ENCODE results near the gene SRD5A1. TPM values are rescaled to one million over a fixed set of nuclear protein-coding genes. Genes with fewer than 3 reads are reported as not detected.

The SRD5A1 gene
- total and polyA plus RNA-seq, 8 donors, result 3.0 to 8.2 (median 6.5) TPM

DNA sequence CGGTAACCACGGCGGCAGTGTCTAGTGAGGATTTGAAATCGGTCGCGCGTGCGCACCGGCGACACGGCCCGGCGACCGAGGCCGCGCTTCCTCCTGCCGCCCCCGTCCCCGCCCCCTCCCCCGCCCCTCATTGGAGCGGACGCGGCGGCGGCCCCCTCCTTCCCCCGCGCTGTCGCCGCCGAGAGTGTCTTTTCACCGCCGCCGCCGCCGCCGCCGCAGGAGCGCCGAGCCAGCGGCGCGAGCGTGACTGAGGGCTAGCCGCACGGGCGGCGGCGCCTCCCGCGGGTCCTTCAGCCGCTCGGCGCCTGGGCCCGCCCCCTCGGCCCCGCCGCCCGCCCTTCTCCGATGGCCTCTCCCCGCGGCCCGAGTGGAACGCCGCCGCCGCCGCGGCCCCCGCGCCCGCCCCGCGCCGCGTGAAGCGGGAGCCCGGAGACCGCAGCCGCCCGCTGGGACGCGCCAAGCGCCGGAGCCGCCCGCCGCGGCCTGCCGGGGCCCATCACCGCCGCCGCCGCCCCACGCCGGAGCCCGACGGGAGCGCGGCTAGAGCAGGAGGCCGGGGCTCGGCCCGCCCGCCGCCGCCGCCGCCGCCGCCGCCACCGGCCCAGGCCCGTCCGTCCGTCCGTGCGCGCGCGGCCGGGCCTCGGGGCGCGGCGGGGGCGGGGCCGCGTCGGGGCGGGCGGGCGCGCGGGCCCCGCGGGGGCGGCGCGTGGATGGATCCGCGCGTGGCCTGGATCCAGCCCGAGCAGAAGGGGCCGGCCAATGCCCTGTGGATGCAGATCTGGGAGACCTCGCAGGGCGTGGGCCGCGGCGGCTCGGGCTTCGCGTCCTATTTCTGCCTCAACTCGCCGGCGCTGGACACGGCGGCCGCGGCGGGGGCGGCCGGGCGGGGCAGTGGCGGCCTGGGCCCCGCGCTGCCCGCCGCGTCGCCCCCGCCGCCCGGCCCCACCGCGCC lies 80.3 kb downstream of the SRD5A1 start, which contains the start of gene TENT4A:
TSS of gene TENT4A (plus strand) at position 159 of the 952 bp plus-strand sequence. CDS start at position 711, 552 bp downstream.
- Histone ChIP-seq H3K36me3 (no peaks in the 10 kb centered on the region), H3K9me3 (no peaks in the 10 kb centered on the region), H3K27me3 (no peaks in the 10 kb centered on the region), H3K4me1 (peaks cover 14 to 23% (median 14%) of the 10 kb centered on the region in 3 donors), H3K27ac (peak within 1 kb of the TSS; percentile 93 to 98 (median 95)), H3K4me3 (peak within 1 kb of the TSS; percentile 55 to 83 (median 69))
- no peak for FAIRE-seq
- WGBS, 2 donors, result 1% methylated on average over 26 to 174 of the region's 174 CpGs
- peak in 3 of 6 donors; percentile 37 to 99 (median 63) for DNase-seq
- ATAC-seq, result no peak
- TF ChIP-seq, protein P1, sequence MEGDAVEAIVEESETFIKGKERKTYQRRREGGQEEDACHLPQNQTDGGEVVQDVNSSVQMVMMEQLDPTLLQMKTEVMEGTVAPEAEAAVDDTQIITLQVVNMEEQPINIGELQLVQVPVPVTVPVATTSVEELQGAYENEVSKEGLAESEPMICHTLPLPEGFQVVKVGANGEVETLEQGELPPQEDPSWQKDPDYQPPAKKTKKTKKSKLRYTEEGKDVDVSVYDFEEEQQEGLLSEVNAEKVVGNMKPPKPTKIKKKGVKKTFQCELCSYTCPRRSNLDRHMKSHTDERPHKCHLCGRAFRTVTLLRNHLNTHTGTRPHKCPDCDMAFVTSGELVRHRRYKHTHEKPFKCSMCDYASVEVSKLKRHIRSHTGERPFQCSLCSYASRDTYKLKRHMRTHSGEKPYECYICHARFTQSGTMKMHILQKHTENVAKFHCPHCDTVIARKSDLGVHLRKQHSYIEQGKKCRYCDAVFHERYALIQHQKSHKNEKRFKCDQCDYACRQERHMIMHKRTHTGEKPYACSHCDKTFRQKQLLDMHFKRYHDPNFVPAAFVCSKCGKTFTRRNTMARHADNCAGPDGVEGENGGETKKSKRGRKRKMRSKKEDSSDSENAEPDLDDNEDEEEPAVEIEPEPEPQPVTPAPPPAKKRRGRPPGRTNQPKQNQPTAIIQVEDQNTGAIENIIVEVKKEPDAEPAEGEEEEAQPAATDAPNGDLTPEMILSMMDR (IDR thresholded peaks at IDR 0.05), result no peak
- intact Hi-C loops (cut with DNase I), result loop anchor here in 1 of 3 donors (10.0 kb wide), 1 partner anchor 79 kb away; the partner anchor contains the start of genes NSUN2 and SRD5A1

DNA sequence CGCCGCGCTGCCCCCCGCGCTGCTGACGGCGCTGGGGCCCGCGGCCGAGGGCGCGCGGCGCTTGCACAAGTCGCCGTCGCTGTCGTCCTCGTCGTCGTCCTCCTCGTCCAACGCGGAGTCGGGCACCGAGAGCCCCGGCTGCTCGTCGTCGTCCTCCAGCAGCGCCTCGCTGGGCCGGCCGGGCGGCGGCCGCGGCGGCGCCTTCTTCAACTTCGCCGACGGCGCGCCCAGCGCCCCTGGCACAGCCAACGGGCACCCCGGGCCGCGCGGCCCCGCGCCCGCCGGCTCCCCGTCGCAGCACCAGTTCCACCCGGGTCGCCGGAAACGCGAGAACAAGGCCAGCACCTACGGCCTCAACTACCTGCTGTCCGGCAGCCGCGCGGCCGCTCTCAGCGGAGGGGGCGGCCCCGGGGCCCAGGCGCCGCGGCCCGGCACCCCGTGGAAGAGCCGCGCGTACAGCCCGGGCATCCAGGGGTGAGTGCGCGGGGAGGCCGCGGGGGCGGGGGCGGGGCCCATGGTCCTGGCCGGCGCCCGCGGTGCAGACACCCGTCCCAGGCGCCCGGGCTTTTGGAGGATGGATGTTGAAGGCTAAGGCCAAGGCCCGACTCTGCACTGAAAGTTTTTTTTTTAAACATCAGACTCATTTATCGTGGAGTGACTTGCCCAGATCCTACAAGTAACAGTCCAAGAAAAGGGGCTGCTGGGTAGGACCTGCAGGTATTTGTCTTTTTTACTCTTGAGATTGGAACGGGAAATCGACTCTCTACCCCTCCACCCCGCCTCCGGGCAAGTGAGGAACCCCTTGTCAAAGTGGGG lies 81.2 kb downstream of the SRD5A1 start:
- Histone ChIP-seq H3K27ac (peak overlapping the region in 2 of 4 donors; percentile 33 to 46), H3K4me3 (peak overlapping the region; percentile 33 to 67 (median 60)), H3K4me1 (peaks cover 14 to 23% (median 14%) of the 10 kb centered on the region in 3 donors), H3K27me3 (no peaks in the 10 kb centered on the region), H3K9me3 (no peaks in the 10 kb centered on the region), H3K36me3 (no peaks in the 10 kb centered on the region)
- 1% methylated on average over 63 to 99 of the region's 99 CpGs for WGBS, 2 donors
- FAIRE-seq, result no peak
- TF ChIP-seq, protein P1 (IDR thresholded peaks at IDR 0.05), result no peak
- intact Hi-C loops (cut with DNase I), result loop anchor here in 1 of 3 donors (10.0 kb wide), 1 partner anchor 80 kb away; the partner anchor contains the start of genes NSUN2 and SRD5A1
- peak in 4 of 6 donors; percentile 37 to 84 (median 61) for DNase-seq
- ATAC-seq, result peak in 2 of 4 donors; percentile 1 to 3

DNA sequence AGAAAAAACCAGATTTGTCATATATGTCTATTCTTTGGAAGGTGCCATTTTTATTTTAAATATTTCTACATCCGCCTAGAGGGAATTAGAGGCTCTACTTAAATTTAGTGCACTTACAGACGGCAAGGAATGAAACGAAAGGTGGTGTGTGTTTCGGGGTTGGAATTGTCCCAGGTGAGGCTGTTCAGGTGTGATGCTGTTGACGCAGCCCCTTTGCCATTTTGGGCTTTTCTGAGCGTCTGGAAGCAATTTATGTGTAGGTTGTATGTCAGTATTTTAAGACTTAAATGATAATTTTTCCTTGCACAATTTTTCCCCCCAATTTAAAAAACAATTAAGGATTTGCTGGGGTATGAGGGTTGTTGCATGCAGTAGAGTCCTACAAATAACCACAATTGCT lies 82.0 kb downstream of the SRD5A1 start:
- ATAC-seq (no peak), FAIRE-seq (no peak), DNase-seq (no peak)
- Histone ChIP-seq H3K4me1 (peaks cover 14 to 23% (median 14%) of the 10 kb centered on the region in 3 donors), H3K9me3 (no peaks in the 10 kb centered on the region), H3K27me3 (no peaks in the 10 kb centered on the region), H3K36me3 (no peaks in the 10 kb centered on the region), H3K4me3 (peak overlapping the region in 3 of 4 donors; percentile 33 to 67 (median 66)), H3K27ac (no peak overlapping the region)
- intact Hi-C loops (cut with DNase I), result loop anchor here in 1 of 3 donors (10.0 kb wide), 1 partner anchor 80 kb away; the partner anchor contains the start of genes NSUN2 and SRD5A1
- TF ChIP-seq, protein P1 (IDR thresholded peaks at IDR 0.05), result no peak
- WGBS, 2 donors, result 37 to 56% methylated on average over 6 of the region's 6 CpGs

DNA sequence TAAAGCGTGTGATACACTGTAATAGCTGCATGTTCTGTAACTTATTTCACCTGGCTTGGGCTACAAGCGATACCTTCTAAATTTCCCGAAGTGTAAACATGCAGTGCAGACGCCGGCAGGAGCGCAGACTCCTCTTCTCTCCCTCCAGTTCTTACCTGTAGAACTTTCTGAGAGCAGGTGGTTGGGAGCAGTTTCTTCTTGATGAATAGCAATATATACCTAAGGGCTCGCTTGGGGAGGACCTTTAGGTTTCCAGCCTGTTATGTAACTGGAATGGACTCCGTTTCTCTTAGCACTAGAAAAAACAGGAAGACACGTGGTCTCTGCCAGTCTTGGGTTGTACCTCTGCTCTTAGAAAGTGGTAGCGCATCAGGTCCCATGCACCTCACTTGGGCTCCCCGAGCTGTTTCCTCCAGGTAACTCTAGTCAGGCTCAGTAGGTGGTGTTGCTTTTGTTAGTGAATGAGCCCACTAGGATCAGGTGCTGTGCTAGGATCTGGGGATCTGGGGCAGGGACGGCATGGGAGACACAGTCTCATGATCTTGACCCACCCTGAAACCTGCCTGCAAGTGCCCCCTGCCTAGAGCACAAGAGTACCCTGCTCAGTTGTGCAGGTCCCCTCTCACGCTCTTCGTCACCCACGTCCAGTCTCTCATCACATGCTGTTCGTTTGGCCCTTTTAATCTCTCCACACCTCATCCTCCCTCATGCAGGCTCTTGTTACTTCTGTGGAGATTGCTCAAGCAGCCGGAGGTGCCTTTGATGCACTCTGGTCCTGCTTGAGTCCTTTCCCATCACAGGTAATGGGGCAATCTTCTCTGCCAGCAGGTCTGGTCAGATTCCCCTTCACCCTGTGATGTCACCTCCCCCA lies 82.8 kb downstream of the SRD5A1 start:
- Histone ChIP-seq H3K27me3 (no peaks in the 10 kb centered on the region), H3K4me1 (peaks cover 14 to 23% (median 14%) of the 10 kb centered on the region in 3 donors), H3K9me3 (no peaks in the 10 kb centered on the region), H3K36me3 (no peaks in the 10 kb centered on the region), H3K4me3 (peak overlapping the region in 3 of 4 donors; percentile 33 to 67 (median 66)), H3K27ac (no peak overlapping the region)
- DNase-seq (no peak), ATAC-seq (no peak), FAIRE-seq (no peak)
- 36 to 45% methylated on average over 17 of the region's 17 CpGs for WGBS, 2 donors
- intact Hi-C loops (cut with DNase I), result loop anchor here in 1 of 3 donors (10.0 kb wide), 1 partner anchor 81 kb away; the partner anchor contains the start of genes NSUN2 and SRD5A1
- TF ChIP-seq, protein P1 (IDR thresholded peaks at IDR 0.05), result no peak

Data from pancreas (tissue), 10 donors.